Measurements from ENCODE around the gene TUBA3D. TPM values are rescaled to one million over a fixed set of nuclear protein-coding genes. Genes with fewer than 3 reads are reported as not detected.
A peak's percentile ranks its signal among the peaks of the same experiment; 100 is the strongest.
"Not testable (repeated sequence)": the region's sequence is repeated elsewhere in the genome, so short reads cannot be mapped to it uniquely, and the experiment has no call there.

TUBA3D gene
- total RNA-seq, 1 donor from 2014 or later, result 0.15 TPM

- not testable (repeated sequence) for ATAC-seq
These were observed 54.0 kb downstream of the TUBA3D start for GRCh38 chr2:131529864-131530445.

GRCh38 chr2:131530626-131531344 is 54.9 kb downstream of the TUBA3D start:
- peak; percentile 23 for DNase-seq (ENCODE audit: low spot score)
- not testable (repeated sequence) for ATAC-seq

More at GRCh38 chr2:131529864-131530445, 54.0 kb downstream of the TUBA3D start:
- DNase-seq (ENCODE audit: low spot score), result peak; percentile 23

- ATAC-seq, result not testable (repeated sequence)
- DNase-seq (ENCODE audit: low spot score), result peak; percentile 16
These were observed 55.7 kb downstream of the TUBA3D start for GRCh38 chr2:131531547-131532185.

Other genes starting within 250 kb of the TUBA3D start
- not detected for gene RAB6D, start 112.0 kb upstream of the TUBA3D start, total RNA-seq
- gene MZT2A, start 16.3 kb downstream of the TUBA3D start, total RNA-seq, result 60.2 TPM
- 0.30 TPM for gene CCDC74A, start 51.8 kb downstream of the TUBA3D start, total RNA-seq